KG1 (cell line): ENCODE results near the gene ACD.
A peak's percentile ranks its signal among the peaks of the same experiment; 100 is the strongest.
"Not testable (repeated sequence)": the region's sequence is repeated elsewhere in the genome, so short reads cannot be mapped to it uniquely, and the experiment has no call there.

Experiments
- DNase-seq: peaks from one replicate; lab custom pipeline; 2025; lab: John Stamatoyannopoulos, UW

Gene ACD

GRCh38 chr16:67659675-67660563 lies at the start of gene ACD:
ACD (minus strand) TSS chr16:67660260; CDS start chr16:67660220, 40 bp downstream.
- DNase-seq, result peak; percentile 90

- DNase-seq, result no peak
Measured at GRCh38 chr16:67709050-67709449, 49.0 kb upstream of the ACD start.

GRCh38 chr16:67708368-67708771 lies 48.3 kb upstream of the ACD start:
- DNase-seq, result no peak

GRCh38 chr16:67707790-67708189 lies 47.7 kb upstream of the ACD start:
- DNase-seq, result no peak

GRCh38 chr16:67707210-67707609 lies 47.1 kb upstream of the ACD start:
- no peak for DNase-seq

GRCh38 chr16:67704110-67704509 lies 44.0 kb upstream of the ACD start:
- no peak for DNase-seq

GRCh38 chr16:67703626-67704025 lies 43.6 kb upstream of the ACD start:
- DNase-seq, result no peak

- no peak for DNase-seq
Measured at GRCh38 chr16:67702130-67702529, 42.1 kb upstream of the ACD start.

- DNase-seq, result no peak
Measured at GRCh38 chr16:67701420-67701819, 41.4 kb upstream of the ACD start.

- no peak for DNase-seq
Measured at GRCh38 chr16:67699265-67699664, 39.2 kb upstream of the ACD start.

GRCh38 chr16:67697422-67698185 lies 37.5 kb upstream of the ACD start:
- DNase-seq, result no peak

- DNase-seq, result no peak
Measured at GRCh38 chr16:67694611-67695010, 34.6 kb upstream of the ACD start.

GRCh38 chr16:67693517-67694285 lies 33.6 kb upstream of the ACD start:
- DNase-seq, result not testable (repeated sequence)

- no peak for DNase-seq
Measured at GRCh38 chr16:67685388-67686112, 25.5 kb upstream of the ACD start.

GRCh38 chr16:67683767-67684166 lies 23.7 kb upstream of the ACD start:
- DNase-seq, result no peak

- no peak for DNase-seq
Measured at GRCh38 chr16:67679935-67680897, 20.2 kb upstream of the ACD start.

- DNase-seq, result no peak
Measured at GRCh38 chr16:67678354-67679023, 18.4 kb upstream of the ACD start.

GRCh38 chr16:67677712-67678111 lies 17.7 kb upstream of the ACD start:
- no peak for DNase-seq

GRCh38 chr16:67676939-67677338 lies 16.9 kb upstream of the ACD start:
- DNase-seq, result no peak

GRCh38 chr16:67676516-67676915 lies 16.5 kb upstream of the ACD start:
- no peak for DNase-seq
